Mammary epithelial cell (primary cell): ENCODE results near the gene CLEC2A.

Source experiments
- CTCF ChIP-seq, 2 donors: IDR thresholded peaks in 1 of 2; conservative IDR thresholded peaks in 1 of 2; 2 replicates each; pipeline ENCODE4 v1.5.1; 2011 to 2012; ENCODE audit warnings: inconsistent platforms in 2 of 2, low read length in 2 of 2, mild to moderate bottlenecking in 2 of 2, control low read depth in 1 of 2, low read depth in 1 of 2; ENCODE audit not compliant: insufficient read depth in 1 of 2; ENCODE audit errors: extremely low read depth in 1 of 2
- EZH2 ChIP-seq: IDR thresholded peaks from 2 replicates; pipeline ENCODE4 v1.6.1; 2012; ENCODE audit warnings: low read length, inconsistent platforms, borderline replicate concordance

- no peak for TF ChIP-seq CTCF (conservative IDR thresholded peaks at IDR 0.05 in 1 of 2, IDR thresholded peaks at IDR 0.05 in 1 of 2; ENCODE audit: extremely low read depth in 1 of 2, insufficient read depth in 1 of 2, low read depth in 1 of 2, low read length in 2 of 2)
- TF ChIP-seq EZH2: no peak
These were observed 25.7 kb upstream of the CLEC2A start for GRCh38 chr12:9957834-9958233.
